ENCODE measurements around the gene TERB2. TPM values are rescaled to one million over a fixed set of nuclear protein-coding genes. Genes with fewer than 3 reads are reported as not detected.
"Not testable (repeated sequence)": the region's sequence is repeated elsewhere in the genome, so short reads cannot be mapped to it uniquely, and the experiment has no call there.

Gene TERB2
- total RNA-seq, 1 donor from 2014 or later: not detected

- H3K4me3 Mint-ChIP-seq (ENCODE audit: unreplicated experiment): no peak overlapping the region
- no peaks in the 10 kb centered on the region for H3K36me3 Mint-ChIP-seq (ENCODE audit: unreplicated experiment)
- no peak for DNase-seq (ENCODE audit: extremely low spot score, unreplicated experiment)
- peaks cover 10% of the 10 kb centered on the region for H3K4me1 Mint-ChIP-seq (ENCODE audit: unreplicated experiment)
- H3K27me3 Mint-ChIP-seq (ENCODE audit: unreplicated experiment): peaks cover 39% of the 10 kb centered on the region
- H3K27ac Mint-ChIP-seq (ENCODE audit: unreplicated experiment): no peak overlapping the region
- H3K9me3 Mint-ChIP-seq (ENCODE audit: unreplicated experiment): no peaks in the 10 kb centered on the region
- TF ChIP-seq CTCF (IDR thresholded peaks at IDR 0.05): no peak
Measured at GRCh38 chr15:45021348-45021747, 64.9 kb downstream of the TERB2 start.

- Mint-ChIP-seq H3K27ac (ENCODE audit: unreplicated experiment) (peak within 1 kb of the TSS; percentile 76), H3K4me1 (ENCODE audit: unreplicated experiment) (peaks cover 10% of the 10 kb centered on the region), H3K9me3 (ENCODE audit: unreplicated experiment) (no peaks in the 10 kb centered on the region), H3K4me3 (ENCODE audit: unreplicated experiment) (peak within 1 kb of the TSS; percentile 83), H3K27me3 (ENCODE audit: unreplicated experiment) (peaks cover 22% of the 10 kb centered on the region), H3K36me3 (ENCODE audit: unreplicated experiment) (no peaks in the 10 kb centered on the region)
- TF ChIP-seq CTCF (IDR thresholded peaks at IDR 0.05): no peak
- peak; percentile 96 for DNase-seq (ENCODE audit: extremely low spot score, unreplicated experiment)
Measured at GRCh38 chr15:45022871-45023658, 66.6 kb downstream of the TERB2 start, which contains the start of gene SORD. Gene SORD (plus strand): TSS chr15:45023195. CDS start chr15:45023284, 89 bp downstream.

GRCh38 chr15:45023659-45024225 lies 67.3 kb downstream of the TERB2 start:
- peaks cover 15% of the 10 kb centered on the region for H3K27me3 Mint-ChIP-seq (ENCODE audit: unreplicated experiment)
- H3K9me3 Mint-ChIP-seq (ENCODE audit: unreplicated experiment): no peaks in the 10 kb centered on the region
- peaks cover 10% of the 10 kb centered on the region for H3K4me1 Mint-ChIP-seq (ENCODE audit: unreplicated experiment)
- DNase-seq (ENCODE audit: extremely low spot score, unreplicated experiment): no peak
- peak overlapping the region; percentile 83 for H3K4me3 Mint-ChIP-seq (ENCODE audit: unreplicated experiment)
- H3K27ac Mint-ChIP-seq (ENCODE audit: unreplicated experiment): peak overlapping the region; percentile 76
- H3K36me3 Mint-ChIP-seq (ENCODE audit: unreplicated experiment): no peaks in the 10 kb centered on the region
- no peak for TF ChIP-seq CTCF (IDR thresholded peaks at IDR 0.05)

GRCh38 chr15:45024649-45025048 lies 68.2 kb downstream of the TERB2 start:
- peaks cover 10% of the 10 kb centered on the region for H3K4me1 Mint-ChIP-seq (ENCODE audit: unreplicated experiment)
- not testable (repeated sequence) for H3K4me3 Mint-ChIP-seq (ENCODE audit: unreplicated experiment); DNase-seq (ENCODE audit: extremely low spot score, unreplicated experiment); H3K36me3 Mint-ChIP-seq (ENCODE audit: unreplicated experiment); H3K9me3 Mint-ChIP-seq (ENCODE audit: unreplicated experiment); H3K27me3 Mint-ChIP-seq (ENCODE audit: unreplicated experiment); H3K27ac Mint-ChIP-seq (ENCODE audit: unreplicated experiment)

- not testable (repeated sequence) for H3K4me3 Mint-ChIP-seq (ENCODE audit: unreplicated experiment); H3K27me3 Mint-ChIP-seq (ENCODE audit: unreplicated experiment); H3K9me3 Mint-ChIP-seq (ENCODE audit: unreplicated experiment); H3K27ac Mint-ChIP-seq (ENCODE audit: unreplicated experiment); DNase-seq (ENCODE audit: extremely low spot score, unreplicated experiment); H3K36me3 Mint-ChIP-seq (ENCODE audit: unreplicated experiment)
- H3K4me1 Mint-ChIP-seq (ENCODE audit: unreplicated experiment): peaks cover 10% of the 10 kb centered on the region
Measured at GRCh38 chr15:45025627-45026026, 69.1 kb downstream of the TERB2 start.

- H3K27ac Mint-ChIP-seq (ENCODE audit: unreplicated experiment): no peak overlapping the region
Measured at GRCh38 chr15:45026651-45027190, 70.2 kb downstream of the TERB2 start.

More at GRCh38 chr15:45026651-45027190, 70.2 kb downstream of the TERB2 start:
- DNase-seq (ENCODE audit: extremely low spot score, unreplicated experiment): no peak
- Mint-ChIP-seq H3K9me3 (ENCODE audit: unreplicated experiment) (no peaks in the 10 kb centered on the region), H3K36me3 (ENCODE audit: unreplicated experiment) (peaks cover 2% of the 10 kb centered on the region), H3K4me1 (ENCODE audit: unreplicated experiment) (peaks cover 10% of the 10 kb centered on the region), H3K4me3 (ENCODE audit: unreplicated experiment) (no peak overlapping the region), H3K27me3 (ENCODE audit: unreplicated experiment) (no peaks in the 10 kb centered on the region)
- TF ChIP-seq CTCF (IDR thresholded peaks at IDR 0.05): no peak
